B cell (primary cell): Measurements from ENCODE around the gene KISS1R. TPM values are rescaled to one million over a fixed set of nuclear protein-coding genes. Genes with fewer than 3 reads are reported as not detected.
A peak's percentile ranks its signal among the peaks of the same experiment; 100 is the strongest.

Source experiments
- ATAC-seq: fragments of 200-7000 bp; cut with Tn5 transposase; one replicate; pipeline ENCODE4 v1.10.0; 2021; ENCODE audit warnings: low read depth, mild to moderate bottlenecking, moderate number of reproducible peaks, moderate library complexity
- CTCF ChIA-PET: fragments of 350-600 bp; sonication (Branson Sonifier 250); formaldehyde crosslinking; loops from one replicate; lab custom pipeline; 2021; ENCODE audit warnings: antibody characterized with exemption, inconsistent platforms; lab: Charles Lee
- POLR2A ChIA-PET: fragments of 350-600 bp; sonication (Branson Sonifier 250); formaldehyde crosslinking; loops from one replicate; lab custom pipeline; 2021; ENCODE audit warnings: antibody characterized with exemption; lab: Charles Lee
- DNase-seq: peaks from one replicate; pipeline ENCODE4 v3.0.0; 2013
- H2AFZ ChIP-seq: 2 replicates; pipeline ENCODE4 v1.6.1; 2012; ENCODE audit warnings: mild to moderate bottlenecking, low read depth, low read length; ENCODE audit not compliant: insufficient read depth, poor library complexity, severe bottlenecking
- H3K27ac ChIP-seq, 2 donors: 1 replicate in 1 of 2; 2 replicates in 1 of 2; pipeline ENCODE4 v1.5.1; 2012 to 2013; ENCODE audit warnings: low read length in 2 of 2, mild to moderate bottlenecking in 2 of 2, moderate library complexity in 1 of 2
- H3K27me3 ChIP-seq, 4 experiments: fragments of 200-600 bp in 1 of 4; sonication (generic) in 1 of 4; replicated peaks in 1 of 4; 1 replicate in 2 of 4; 2 replicates in 2 of 4; pipeline versions ENCODE4 v1.6.1 to v1.7.0; 2013 to 2016; ENCODE audit warnings: low read length in 3 of 4, mild to moderate bottlenecking in 2 of 4, mixed read lengths in 1 of 4, moderate library complexity in 1 of 4; ENCODE audit not compliant: insufficient read depth in 4 of 4, control insufficient read depth in 3 of 4; ENCODE audit errors: control extremely low read depth in 1 of 4
- H3K36me3 ChIP-seq, 2 experiments: replicated peaks in 1 of 2; 1 replicate in 1 of 2; 2 replicates in 1 of 2; pipeline versions ENCODE4 v1.6.1 to v1.7.1; 2013; ENCODE audit warnings: low read length in 1 of 2; ENCODE audit not compliant: insufficient read depth in 2 of 2, control insufficient read depth in 1 of 2; ENCODE audit errors: control extremely low read depth in 1 of 2, extremely low read depth in 1 of 2
- H3K4me1 ChIP-seq, 2 donors: fragments of 200-600 bp in 1 of 2; sonication (generic) in 1 of 2; 1 replicate in 1 of 2; 2 replicates in 1 of 2; pipeline versions ENCODE4 v1.5.1 to v1.6.1; 2013 to 2017; ENCODE audit warnings: low read length in 2 of 2; ENCODE audit not compliant: control insufficient read depth in 2 of 2, insufficient read depth in 2 of 2
- H3K4me2 ChIP-seq: replicated peaks from 2 replicates; pipeline ENCODE3; 2012; ENCODE audit warnings: mild to moderate bottlenecking, low read depth, low read length; ENCODE audit not compliant: poor library complexity, severe bottlenecking
- H3K4me3 ChIP-seq, 5 experiments: fragments of 200-600 bp in 1 of 5; sonication (generic) in 1 of 5; 1 replicate in 3 of 5; 2 replicates in 2 of 5; pipeline versions ENCODE4 v1.5.1 to v1.7.0; 2011 to 2016; ENCODE audit warnings: low read length in 4 of 5, mild to moderate bottlenecking in 4 of 5, low read depth in 2 of 5, control low read depth in 1 of 5, moderate library complexity in 1 of 5; ENCODE audit not compliant: insufficient read depth in 1 of 5; ENCODE audit errors: control extremely low read depth in 1 of 5, extremely low read depth in 1 of 5
- H3K79me2 ChIP-seq: fragments of 200-600 bp; sonication (generic); one replicate; pipeline ENCODE4 v1.6.0; 2016; ENCODE audit warnings: low read length; ENCODE audit not compliant: control insufficient read depth, insufficient read depth
- H3K9ac ChIP-seq: fragments of 200-600 bp; sonication (generic); 2 replicates; pipeline ENCODE4 v1.6.1; 2017; ENCODE audit warnings: mild to moderate bottlenecking, low read length, moderate library complexity
- H3K9me3 ChIP-seq, 3 donors: one replicate each; pipeline versions ENCODE4 v1.6.1 to v1.7.1; 2013; ENCODE audit warnings: low read length in 2 of 3; ENCODE audit not compliant: control insufficient read depth in 2 of 3, insufficient read depth in 1 of 3; ENCODE audit errors: control extremely low read depth in 1 of 3
- H4K20me1 ChIP-seq: 2 replicates; pipeline ENCODE4 v1.6.0; 2012; ENCODE audit warnings: mild to moderate bottlenecking, low read length; ENCODE audit not compliant: insufficient read depth, control insufficient read depth, poor library complexity, severe bottlenecking
- H3K27ac Mint-ChIP-seq: one replicate; pipeline ENCODE4 v1.8.0; 2021; ENCODE audit warnings: mixed read lengths
- H3K27me3 Mint-ChIP-seq: one replicate; pipeline ENCODE4 v1.8.0; 2021; ENCODE audit warnings: mixed read lengths
- H3K4me1 Mint-ChIP-seq: one replicate; pipeline ENCODE4 v1.8.0; 2021; ENCODE audit warnings: mixed read lengths
- H3K4me3 Mint-ChIP-seq: one replicate; pipeline ENCODE4 v1.8.0; 2021; ENCODE audit warnings: mixed read lengths
- H3K9me3 Mint-ChIP-seq: one replicate; pipeline ENCODE4 v1.8.0; 2022; ENCODE audit warnings: mixed read lengths; ENCODE audit not compliant: insufficient read depth
- EZH2 ChIP-seq: IDR thresholded peaks from 2 replicates; pipeline ENCODE4 v1.6.1; 2012; ENCODE audit warnings: borderline replicate concordance, low read depth, mild to moderate bottlenecking, moderate library complexity, low read length; ENCODE audit not compliant: insufficient read depth, poor library complexity, severe bottlenecking
- WGBS: methylation state at CpG from one replicate; pipeline ENCODE4 v1.1.5; 2013; ENCODE audit warnings: missing lambda C conversion rate; ENCODE audit not compliant: insufficient coverage; 5-methylcytosine and 5-hydroxymethylcytosine counted together
- intact Hi-C: fragments of 100-400 bp; cut with micrococcal nuclease; formaldehyde crosslinking; loops from one replicate; pipeline ENCODE4 v1.10.0; 2022
- polyA plus RNA-seq: library from polyadenylated mRNA; depleted of rRNA; stranded (reverse); fragments of >200 nt; gene quantifications from 2 replicates; pipeline ENCODE4 v1.2.3, GENCODE V29; 2012
- total RNA-seq, 2 donors: library from RNA; stranded (reverse); fragments of 120-200 nt in 1 of 2; gene quantifications; 1 replicate in 1 of 2; 2 replicates in 1 of 2; pipeline versions ENCODE4 v1.2.3 to v1.2.4, GENCODE V29; 2013 to 2022
- TF ChIP-seq, protein P1 (sequence below): fragments of 200-600 bp; IDR thresholded peaks from one replicate; pipeline ENCODE4 v1.8.0; 2022; ENCODE audit warnings: antibody characterized with exemption, mild to moderate bottlenecking

Gene KISS1R
- total and polyA plus RNA-seq, 2 donors (not counting 1 experiment from before 2014, with no cell fraction given) = 0.79 to 1.3 TPM

GRCh38 chr19:881385-882071 is 35.6 kb upstream of the KISS1R start:
- no peak overlapping the region for H3K27ac ChIP-seq
- Mint-ChIP-seq H3K4me3 (no peak overlapping the region), H3K4me1 (no peaks in the 10 kb centered on the region), H3K27me3 (no peaks in the 10 kb centered on the region), H3K9me3 (no peaks in the 10 kb centered on the region), H3K27ac (peak overlapping the region; percentile 6)
- H3K4me1 ChIP-seq = no peaks in the 10 kb centered on the region
- peaks cover 58% of the 10 kb centered on the region for H3K79me2 ChIP-seq
- no peaks in the 10 kb centered on the region for H3K9me3 ChIP-seq
- POLR2A ChIA-PET = no interaction called here
- no peak overlapping the region for H3K4me2 ChIP-seq
- CTCF ChIA-PET = interaction anchor here (1.1 to 1.2 kb wide), 2 partner anchors 18 to 39 kb away, joined by 3 read pairs; no protein-coding TSS in a partner anchor
- H2AFZ ChIP-seq = no peak overlapping the region
- peaks cover 0 to 64% of the 10 kb centered on the region in 2 experiments for H3K36me3 ChIP-seq
- intact Hi-C loops = no loop called here
- ATAC-seq (no peak), DNase-seq (no peak)
- H4K20me1 ChIP-seq = peaks cover 49% of the 10 kb centered on the region
- no peak overlapping the region for H3K4me3 ChIP-seq
- no peaks in the 10 kb centered on the region for H3K27me3 ChIP-seq
- 97% methylated on average over 34 of the region's 34 CpGs for WGBS
- TF ChIP-seq, protein P1, sequence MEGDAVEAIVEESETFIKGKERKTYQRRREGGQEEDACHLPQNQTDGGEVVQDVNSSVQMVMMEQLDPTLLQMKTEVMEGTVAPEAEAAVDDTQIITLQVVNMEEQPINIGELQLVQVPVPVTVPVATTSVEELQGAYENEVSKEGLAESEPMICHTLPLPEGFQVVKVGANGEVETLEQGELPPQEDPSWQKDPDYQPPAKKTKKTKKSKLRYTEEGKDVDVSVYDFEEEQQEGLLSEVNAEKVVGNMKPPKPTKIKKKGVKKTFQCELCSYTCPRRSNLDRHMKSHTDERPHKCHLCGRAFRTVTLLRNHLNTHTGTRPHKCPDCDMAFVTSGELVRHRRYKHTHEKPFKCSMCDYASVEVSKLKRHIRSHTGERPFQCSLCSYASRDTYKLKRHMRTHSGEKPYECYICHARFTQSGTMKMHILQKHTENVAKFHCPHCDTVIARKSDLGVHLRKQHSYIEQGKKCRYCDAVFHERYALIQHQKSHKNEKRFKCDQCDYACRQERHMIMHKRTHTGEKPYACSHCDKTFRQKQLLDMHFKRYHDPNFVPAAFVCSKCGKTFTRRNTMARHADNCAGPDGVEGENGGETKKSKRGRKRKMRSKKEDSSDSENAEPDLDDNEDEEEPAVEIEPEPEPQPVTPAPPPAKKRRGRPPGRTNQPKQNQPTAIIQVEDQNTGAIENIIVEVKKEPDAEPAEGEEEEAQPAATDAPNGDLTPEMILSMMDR = no peak
- no peak for TF ChIP-seq EZH2
- no peak overlapping the region for H3K9ac ChIP-seq

DNA sequence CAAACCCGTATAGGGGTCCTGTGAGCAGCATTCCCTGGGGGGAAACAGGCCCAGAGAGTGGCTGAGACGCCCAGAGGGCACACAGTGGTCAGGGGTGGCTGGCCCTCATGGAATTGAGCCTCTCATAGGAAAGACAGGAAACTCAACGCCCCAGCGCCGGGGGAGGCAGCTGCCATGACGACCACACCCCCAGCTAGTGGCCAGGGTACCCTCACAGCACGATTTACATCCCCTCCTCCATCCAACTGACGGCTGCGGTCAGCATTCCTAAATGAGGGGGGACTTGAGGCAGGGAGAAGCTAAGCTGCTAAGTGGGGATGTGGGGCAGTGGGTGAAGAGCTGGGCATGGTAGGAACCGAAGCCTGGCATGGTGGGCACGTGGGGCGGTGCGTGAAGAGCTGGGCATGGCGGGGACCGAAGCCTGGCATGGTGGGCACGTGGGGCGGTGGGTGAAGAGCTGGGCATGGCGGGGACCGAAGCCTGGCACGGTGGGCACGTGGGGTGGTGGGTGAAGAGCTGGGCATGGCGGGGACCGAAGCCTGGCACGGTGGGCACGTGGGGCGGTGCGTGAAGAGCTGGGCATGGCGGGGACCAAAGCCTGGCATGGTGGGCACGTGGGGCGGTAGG is 34.1 kb upstream of the KISS1R start:
- Histone ChIP-seq H3K4me1 (peaks cover 0 to 6% of the 10 kb centered on the region in 2 donors), H3K9me3 (no peaks in the 10 kb centered on the region), H3K27me3 (no peaks in the 10 kb centered on the region), H3K27ac (no peak overlapping the region), H3K4me3 (no peak overlapping the region), H3K9ac (no peak overlapping the region), H3K79me2 (peaks cover 58% of the 10 kb centered on the region), H3K36me3 (peaks cover 0 to 71% of the 10 kb centered on the region in 2 experiments), H3K4me2 (no peak overlapping the region), H2AFZ (no peak overlapping the region), H4K20me1 (peaks cover 51% of the 10 kb centered on the region)
- Mint-ChIP-seq H3K9me3 (no peaks in the 10 kb centered on the region), H3K4me3 (no peak overlapping the region), H3K4me1 (no peaks in the 10 kb centered on the region), H3K27ac (no peak overlapping the region), H3K27me3 (no peaks in the 10 kb centered on the region)
- TF ChIP-seq EZH2 = no peak
- TF ChIP-seq, protein P1 = no peak
- DNase-seq = no peak
- no peak for ATAC-seq
- POLR2A ChIA-PET = interaction anchor here (0.7 kb wide), 1 partner anchor 20 kb away, joined by 6 read pairs; no protein-coding TSS in a partner anchor
- intact Hi-C loops = no loop called here
- 92% methylated on average over 8 of the region's 30 CpGs for WGBS
- CTCF ChIA-PET = interaction anchor here (0.8 to 1.2 kb wide), 2 partner anchors 37 to 99 kb away, joined by 3 read pairs; no protein-coding TSS in a partner anchor
